Tongue (tissue), 3 donors: ENCODE measurements around the gene P2RY4. TPM values are rescaled to one million over a fixed set of nuclear protein-coding genes. Genes with fewer than 3 reads are reported as not detected.
"Not testable (repeated sequence)": the region's sequence is repeated elsewhere in the genome, so short reads cannot be mapped to it uniquely, and the experiment has no call there.

Experiments used
- DNase-seq: peaks from one replicate; pipeline ENCODE4 v3.0.0-alpha.2; 2015
- small RNA-seq: library from RNA; depleted of rRNA; stranded (forward); fragments of <200 nt; gene quantifications from one replicate; pipeline ENCODE3, GENCODE V24; 2014; ENCODE audit warnings: low replicate concordance
- total RNA-seq: library from RNA; depleted of rRNA; stranded (reverse); fragments of >200 nt; gene quantifications from one replicate; pipeline ENCODE4 v1.2.3, GENCODE V29; 2014

Gene P2RY4
- total RNA-seq, 1 donor from 2014 or later: 0.41 TPM

DNA sequence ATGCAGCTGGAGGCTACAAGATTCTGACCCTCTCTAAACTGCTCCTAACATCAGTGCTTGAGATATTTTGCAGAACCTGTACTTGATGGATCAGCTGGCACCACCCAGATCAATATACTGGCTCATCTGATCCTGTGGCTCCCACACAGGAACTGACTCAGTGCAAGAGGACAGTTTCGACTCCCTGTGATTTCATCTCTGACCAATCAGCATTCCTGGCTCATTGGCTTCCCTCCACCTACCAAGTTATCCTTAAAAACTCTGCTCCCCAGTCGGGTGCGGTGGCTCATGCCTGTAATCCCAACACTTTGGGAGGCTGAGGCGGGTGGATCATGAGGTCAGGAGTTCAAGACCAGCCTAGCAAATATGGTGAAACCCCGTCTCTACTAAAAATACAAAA is 16.4 kb downstream of the P2RY4 start:
- DNase-seq: not testable (repeated sequence)

DNA sequence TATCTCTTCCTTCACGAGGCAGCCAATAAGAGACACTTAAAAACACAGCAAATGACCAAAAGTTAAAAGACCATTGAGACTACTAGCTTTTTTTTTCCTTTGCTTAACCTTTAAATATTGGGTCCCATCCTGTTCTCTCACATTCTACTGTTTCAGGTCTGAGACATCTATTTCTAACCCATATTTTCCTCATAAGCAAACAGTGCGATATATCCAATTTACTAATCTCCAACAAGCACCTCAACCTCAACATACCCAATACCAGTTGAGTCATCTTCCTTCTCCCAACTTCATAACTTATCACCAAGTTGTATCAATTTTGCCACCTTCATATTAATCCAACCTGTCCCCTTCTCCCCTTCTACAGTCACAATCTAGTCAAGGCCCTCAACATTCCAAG is 18.5 kb downstream of the P2RY4 start:
- DNase-seq: no peak

DNA sequence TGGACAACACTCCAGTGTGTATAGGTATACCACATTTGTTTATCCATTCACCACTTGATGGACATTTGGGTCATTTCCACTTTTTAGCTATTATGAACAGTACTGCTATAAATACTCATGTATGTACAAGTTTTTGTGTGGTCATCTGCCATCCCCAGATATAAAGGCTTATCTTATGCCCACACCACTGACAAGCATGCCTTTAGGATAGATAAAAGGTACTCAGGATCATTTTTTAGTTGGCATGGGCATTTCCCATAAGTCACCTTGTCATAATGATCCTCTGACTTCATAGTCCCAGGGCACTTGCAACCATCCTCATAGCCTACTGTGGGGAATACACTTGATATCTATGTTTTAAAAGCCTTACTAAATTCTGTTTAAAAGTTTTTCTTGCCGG is 19.3 kb downstream of the P2RY4 start:
- no peak for DNase-seq

DNA sequence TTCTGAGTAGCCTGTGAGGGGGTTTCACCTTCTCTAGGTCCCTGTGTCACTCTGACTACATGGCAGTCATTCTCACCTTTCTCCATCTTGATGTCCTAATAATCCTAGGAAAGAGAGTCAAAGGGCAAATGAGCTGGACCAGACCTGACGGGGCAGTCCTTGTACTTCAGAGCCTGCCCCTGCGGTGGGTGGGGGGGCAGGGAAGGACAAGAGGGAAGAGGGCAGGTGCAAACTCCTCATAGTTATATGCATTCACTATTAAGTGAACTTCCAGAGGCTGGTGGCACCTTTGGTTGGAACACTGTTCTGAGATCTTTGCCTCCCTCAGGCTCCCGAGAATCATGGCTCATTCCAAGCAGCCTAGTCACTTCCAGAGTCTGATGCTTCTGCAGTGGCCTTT is 25.6 kb downstream of the P2RY4 start, which contains the start of gene AWAT1:
Gene AWAT1, plus strand, starts transcription at position 301 of the 400 bp plus-strand sequence. Its CDS starts 41 bp downstream, at position 342.
- DNase-seq: no peak

DNA sequence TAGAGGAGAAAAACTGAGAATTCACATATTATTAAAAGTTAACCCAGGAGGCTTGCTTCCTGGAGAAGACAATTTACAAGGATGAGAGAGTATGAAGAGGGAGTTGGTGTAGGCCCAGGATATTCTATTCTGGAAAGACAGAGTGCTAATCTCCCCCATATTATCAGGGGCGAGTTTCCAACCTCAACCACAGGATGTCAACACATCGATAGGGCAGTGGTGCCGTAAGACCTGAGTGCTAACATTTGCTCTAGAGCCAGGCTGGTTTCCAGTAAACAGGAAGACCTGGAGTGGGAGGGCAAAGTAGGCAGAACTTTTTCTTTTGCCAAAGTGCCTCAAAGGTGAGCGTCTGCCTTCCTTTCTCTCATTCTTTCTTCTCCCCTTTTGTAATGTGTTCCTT is 28.3 kb downstream of the P2RY4 start:
- DNase-seq: no peak

DNA sequence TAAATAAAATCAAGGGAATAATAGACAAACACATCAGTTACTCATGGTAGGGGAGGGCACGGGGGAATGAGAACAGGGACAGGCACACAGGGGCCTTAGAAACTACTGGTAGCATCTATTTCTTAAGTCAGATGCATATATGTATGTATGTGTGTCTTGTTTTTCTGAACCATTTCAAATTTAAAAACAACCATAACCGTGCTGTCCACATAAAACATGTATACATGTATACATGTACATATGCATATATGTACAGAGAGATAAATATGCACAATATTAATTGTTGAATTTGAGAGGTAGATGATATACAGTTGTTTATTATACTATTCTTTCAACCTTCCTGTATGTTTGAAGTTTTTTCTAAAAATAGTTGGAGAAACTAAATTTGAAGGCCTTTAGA is 33.3 kb downstream of the P2RY4 start:
- no peak for DNase-seq

DNA sequence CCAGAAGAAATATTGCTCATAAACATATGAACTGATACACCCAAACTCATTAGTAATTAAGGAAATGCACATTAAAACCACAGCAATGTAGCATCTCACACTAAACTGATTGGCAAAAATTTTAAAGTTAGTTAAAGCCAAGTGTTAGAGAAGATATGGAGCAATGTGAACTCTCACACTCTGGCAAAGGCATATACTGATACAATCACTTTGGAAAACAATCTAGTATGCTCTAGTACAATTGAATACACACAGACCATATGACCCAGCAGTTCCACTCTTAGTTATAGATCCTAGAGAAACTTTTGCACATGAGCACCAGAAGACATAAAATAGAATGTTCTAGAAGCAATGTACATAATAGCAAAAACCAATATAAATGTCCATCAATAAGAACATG is 34.0 kb downstream of the P2RY4 start:
- no peak for DNase-seq

DNA sequence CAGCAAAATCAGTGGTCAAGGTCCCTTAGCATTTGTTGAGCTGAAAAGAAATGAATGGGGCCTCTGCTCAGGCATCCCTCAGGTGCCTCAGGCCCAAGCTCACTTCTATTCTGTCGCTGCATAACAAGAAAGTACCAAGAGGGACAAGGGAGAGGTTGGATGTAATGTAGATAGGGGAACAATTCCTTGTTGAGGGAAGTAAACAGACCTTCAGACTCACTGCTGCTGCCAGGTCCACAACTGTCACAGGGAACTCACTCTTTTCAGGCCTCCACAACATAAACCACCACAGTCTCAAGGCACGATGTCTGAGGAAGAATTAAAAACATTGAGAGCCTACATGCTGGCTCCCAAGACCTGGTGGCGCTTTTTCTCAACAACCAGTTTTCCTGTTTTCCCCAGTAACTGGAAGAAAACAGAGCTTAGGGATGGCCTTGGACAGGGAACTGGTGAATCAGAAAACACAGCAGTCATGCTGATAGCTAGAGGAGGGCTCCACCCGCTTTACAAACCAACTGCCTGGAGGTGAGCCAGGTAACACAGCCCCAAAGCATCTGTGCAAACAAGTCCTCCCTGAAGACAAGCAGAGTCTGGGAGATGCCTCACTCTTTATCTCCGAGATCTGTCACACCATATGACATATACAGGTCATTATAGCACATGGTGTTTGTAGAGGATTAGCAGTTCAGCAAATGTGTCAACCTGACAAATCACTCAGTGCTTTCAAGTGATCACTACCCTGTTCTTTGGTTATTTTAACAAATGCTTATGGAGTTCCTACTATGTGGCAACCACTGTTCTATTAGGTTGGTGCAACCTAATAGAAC is 39.9 kb downstream of the P2RY4 start:
- peak; percentile 37 for DNase-seq

DNA sequence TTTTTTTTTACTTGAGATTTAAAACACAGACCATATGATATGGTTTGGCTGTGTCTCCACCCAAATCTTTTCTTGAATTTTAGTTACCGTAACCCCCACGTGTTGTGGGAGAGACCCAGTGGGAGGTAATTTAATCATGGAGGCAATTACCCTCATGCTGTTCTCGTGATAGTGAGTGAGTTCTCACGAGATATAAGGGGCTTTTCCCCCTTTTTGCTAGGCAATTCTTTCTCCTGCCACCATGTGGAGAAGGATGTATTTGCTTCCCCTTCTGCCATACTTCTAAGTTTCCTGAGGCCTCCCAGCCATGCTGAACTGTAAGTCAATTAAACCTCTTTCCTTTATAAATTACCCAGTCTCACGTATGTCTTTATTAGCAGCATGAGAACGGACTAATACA is 50.4 kb downstream of the P2RY4 start:
- not testable (repeated sequence) for DNase-seq

DNA sequence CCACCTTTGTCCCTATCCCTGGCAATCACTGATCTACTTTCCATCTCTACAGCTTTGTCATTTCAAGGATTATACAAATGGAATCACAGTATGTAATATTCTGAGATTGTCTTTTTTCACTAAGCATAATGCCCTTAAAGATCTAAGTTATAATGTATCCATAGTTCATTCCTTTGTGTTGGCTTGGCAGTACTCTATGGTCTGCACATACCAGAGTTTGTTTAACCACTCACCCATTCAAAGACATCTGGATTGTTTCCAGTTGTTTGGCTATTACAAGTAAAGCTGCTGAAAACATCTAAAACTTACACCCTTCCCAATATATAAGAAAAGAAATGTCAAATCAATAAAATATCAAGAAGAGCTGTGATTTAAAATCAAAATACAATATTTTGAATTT is 51.5 kb downstream of the P2RY4 start:
- no peak for DNase-seq

Small RNA genes within 50 kb of the gene (small RNA-seq; reads per million reads assigned to genes)
- gene RNA5SP507: 0.06 reads per million

Other genes with a start within 250 kb of the P2RY4 start
- gene AWAT2, start 210.3 kb downstream of the P2RY4 start, total RNA-seq: not detected
- not detected for gene OTUD6A, start 197.7 kb downstream of the P2RY4 start, total RNA-seq
- gene IGBP1, start 126.8 kb downstream of the P2RY4 start, total RNA-seq: 80.4 TPM
- not detected for gene DGAT2L6, start 82.7 kb downstream of the P2RY4 start, total RNA-seq
- not detected for gene AWAT1, start 25.5 kb downstream of the P2RY4 start, total RNA-seq
- not detected for gene ARR3, start 8.1 kb upstream of the P2RY4 start, total RNA-seq
- gene RAB41, start 22.0 kb upstream of the P2RY4 start, total RNA-seq: not detected
- gene PDZD11, start 29.7 kb upstream of the P2RY4 start, total RNA-seq: 19.2 TPM
- gene KIF4A, start 29.9 kb upstream of the P2RY4 start, total RNA-seq: 6.7 TPM
- gene GDPD2, start 163.1 kb upstream of the P2RY4 start, total RNA-seq: 1.5 TPM
- 16.7 TPM for gene DLG3, start 184.6 kb upstream of the P2RY4 start, total RNA-seq